ENCODE data around the gene ZNF516. TPM values are rescaled to one million over a fixed set of nuclear protein-coding genes. Genes with fewer than 3 reads are reported as not detected.

The ZNF516 gene
- total and polyA plus RNA-seq, 10 of the 15 experiments (the other 5 are each of a cell fraction or from before 2014, with no cell fraction given) = 2.0 to 32.0 (median 8.3) TPM

- TF ChIP-seq RELB (IDR thresholded peaks at IDR 0.05; ENCODE audit: low read depth) (0 out of 2 replicates have a peak, but pooled peaks have one; percentile 22), KLF5 (IDR thresholded peaks at IDR 0.05; ENCODE audit: partially characterized antibody) (no peak), ETV6 (conservative IDR thresholded peaks at IDR 0.05 in 1 of 2, IDR thresholded peaks at IDR 0.05 in 1 of 2; ENCODE audit: borderline replicate concordance in 1 of 2, low read depth in 1 of 2) (peak in 1 of 2 experiments; percentile 59; a peak in 1 of 4 replicates), SIX5 (IDR thresholded peaks at IDR 0.05; ENCODE audit: low read depth, low read length, severe bottlenecking) (no peak), SKIL (IDR thresholded peaks at IDR 0.05; ENCODE audit: low read depth, poor library complexity, severe bottlenecking) (no peak), RUNX3 (IDR thresholded peaks at IDR 0.05; ENCODE audit: low read length) (peak; percentile 43; the same call in 1 of the 2 replicates)
These were observed 44.3 kb downstream of the ZNF516 start (continued) for GRCh38 chr18:76450452-76451395.

All from GM12878 (cell line).